Measurements from ENCODE around the gene TIMM9.

GRCh38 chr14:58465421-58465820 is 38.1 kb upstream of the TIMM9 start:
- no peak for TF ChIP-seq CTCF (IDR thresholded peaks at IDR 0.05; ENCODE audit: low read depth, low read length)
- TF ChIP-seq POLR2A (IDR thresholded peaks at IDR 0.05; ENCODE audit: extremely low read depth, insufficient read length): no peak
- TF ChIP-seq MYC (IDR thresholded peaks at IDR 0.05; ENCODE audit: low read depth, low read length): no peak

All from NB4 (cell line).